CD4-positive, alpha-beta T cell treated with Interleukin-15 for 1 hour (primary cell): ENCODE measurements around the gene OR10V1.

Experiments
- DNase-seq: peaks from one replicate; pipeline ENCODE4 v3.0.0-alpha.2; 2020

Gene OR10V1

DNA sequence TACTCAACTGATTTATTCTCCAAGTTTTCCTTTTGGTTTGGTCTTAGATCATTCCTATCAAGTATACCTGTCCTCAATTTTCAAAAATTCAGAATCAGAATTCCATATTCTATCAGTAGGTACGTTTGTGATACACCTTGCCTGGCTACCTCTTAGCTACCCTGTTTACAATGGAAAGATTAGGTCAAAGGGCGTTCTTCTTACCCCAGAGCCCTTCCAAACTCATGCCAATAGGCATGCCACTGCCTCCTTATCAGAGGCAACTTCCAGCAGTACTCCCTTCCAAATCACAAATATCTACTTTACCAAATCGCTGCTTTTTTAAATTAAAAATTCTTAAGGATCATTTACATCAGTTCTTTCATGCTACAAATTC, 45.8 kb downstream of the OR10V1 start:
- DNase-seq, result no peak

DNA sequence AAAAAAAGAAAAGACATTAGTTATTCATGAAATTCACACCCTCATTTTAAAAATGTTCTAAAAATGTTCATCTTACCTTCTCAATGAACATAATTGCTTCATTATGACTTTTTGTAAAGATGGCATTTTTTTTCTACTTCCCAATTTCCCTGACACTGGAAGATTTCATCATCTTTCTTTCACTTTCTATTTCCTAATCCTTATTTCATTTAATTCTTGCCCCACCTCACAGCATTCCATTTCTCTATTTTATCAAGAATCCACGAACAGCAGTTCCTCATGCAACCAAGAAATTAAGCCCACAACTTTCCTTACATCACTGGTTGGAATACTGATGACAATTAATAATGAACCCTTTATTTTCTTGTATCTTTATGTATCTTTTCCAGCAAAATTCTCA, 46.7 kb downstream of the OR10V1 start:
- no peak for DNase-seq
